Sigmoid colon (tissue), 7 donors: Measurements from ENCODE around the gene SAMM50. TPM values are rescaled to one million over a fixed set of nuclear protein-coding genes. Genes with fewer than 3 reads are reported as not detected.

Experiments
- DNase-seq: peaks from one replicate; pipeline ENCODE4 v3.0.0-alpha.2; 2019
- H3K27ac ChIP-seq, 4 donors: fragments of 200-600 bp; sonication (generic); one replicate each; pipeline ENCODE4 v1.5.1; 2016 to 2019; ENCODE audit warnings: mild to moderate bottlenecking in 1 of 4
- H3K27me3 ChIP-seq, 3 donors: fragments of 200-600 bp; sonication (generic); one replicate each; pipeline ENCODE4 v1.5.1; 2019; ENCODE audit warnings: mild to moderate bottlenecking in 1 of 3
- H3K36me3 ChIP-seq, 4 donors: fragments of 200-600 bp; sonication (generic); one replicate each; pipeline ENCODE4 v1.5.1; 2016 to 2019
- H3K4me1 ChIP-seq, 4 donors: fragments of 200-600 bp; sonication (generic); one replicate each; pipeline ENCODE4 v1.5.1; 2017 to 2019
- H3K4me3 ChIP-seq, 4 donors: fragments of 200-600 bp; sonication (generic); one replicate each; pipeline ENCODE4 v1.5.1; 2017 to 2019; ENCODE audit warnings: mild to moderate bottlenecking in 2 of 4, moderate library complexity in 1 of 4
- H3K9me3 ChIP-seq, 4 donors: fragments of 200-600 bp in 3 of 4; sonication (generic) in 3 of 4; one replicate each; pipeline versions ENCODE4 v1.5.1 to v1.6.1; 2013 to 2019
- EP300 ChIP-seq, 4 donors: sonication (generic); formaldehyde crosslinking; IDR thresholded peaks; one replicate each; pipeline ENCODE4 v1.6.1; 2017; ENCODE audit warnings: antibody characterized with exemption in 4 of 4
- POLR2A ChIP-seq, 2 donors: fragments of 450-650 bp; IDR thresholded peaks; one replicate each; pipeline ENCODE4 v1.6.1; 2016; ENCODE audit warnings: antibody characterized with exemption in 2 of 2, mild to moderate bottlenecking in 2 of 2, moderate library complexity in 2 of 2
- POLR2AphosphoS5 ChIP-seq, 4 donors: sonication (generic); formaldehyde crosslinking; IDR thresholded peaks; one replicate each; pipeline ENCODE4 v1.6.1; 2017; ENCODE audit warnings: antibody characterized with exemption in 4 of 4
- WGBS, 2 donors: extraction: QIAGEN DNeasy Blood & Tissue Kit; methylation state at CpG; one replicate each; pipeline ENCODE4 v1.1.7; 2013; 5-methylcytosine and 5-hydroxymethylcytosine counted together
- intact Hi-C: fragments of 100-400 bp; cut with DNase I; formaldehyde crosslinking; loops from one replicate; pipeline ENCODE4 v1.15.1; 2023
- polyA plus RNA-seq, 3 donors: library from polyadenylated mRNA; stranded (reverse); fragments of 200-250 nt; gene quantifications; one replicate each; pipeline ENCODE4 v1.2.3, GENCODE V29; 2013
- total RNA-seq, 4 donors: library from RNA; depleted of rRNA; stranded (reverse); fragments of >200 nt; gene quantifications; one replicate each; pipeline ENCODE4 v1.1.0, GENCODE V29; 2016
- TF ChIP-seq, protein P1 (sequence below), 4 experiments: fragments of 450-650 bp in 3 of 4; fragments of 200-600 bp in 1 of 4; IDR thresholded peaks; one replicate each; pipeline ENCODE4 v1.5.1; 2016 to 2019; ENCODE audit warnings: antibody characterized with exemption in 4 of 4, mild to moderate bottlenecking in 3 of 4, moderate library complexity in 2 of 4
- donor health status: healthy with polysubstance abuse.
- donor health status: Bipolar disorder and iron deficiency.
- donor health status: healthy.

The SAMM50 gene
- total and polyA plus RNA-seq, 7 donors, result 21.3 to 46.5 (median 33.0) TPM

GRCh38 chr22:43911351-43911750 lies 43.9 kb upstream of the SAMM50 start:
- no peak overlapping the region for H3K4me3 ChIP-seq
- H3K36me3 ChIP-seq, result no peaks in the 10 kb centered on the region
- H3K27ac ChIP-seq, result no peak overlapping the region
- WGBS, 2 donors, result 7 to 20% methylated on average over 4 of the region's 4 CpGs
- no peaks in the 10 kb centered on the region for H3K9me3 ChIP-seq
- DNase-seq, result no peak
- H3K27me3 ChIP-seq, result no peaks in the 10 kb centered on the region
- no peaks in the 10 kb centered on the region for H3K4me1 ChIP-seq
- intact Hi-C loops, result no loop called here
- TF ChIP-seq POLR2AphosphoS5 (IDR thresholded peaks at IDR 0.05) (no peak), POLR2A (IDR thresholded peaks at IDR 0.05) (no peak), EP300 (IDR thresholded peaks at IDR 0.05) (no peak)
- TF ChIP-seq, protein P1, sequence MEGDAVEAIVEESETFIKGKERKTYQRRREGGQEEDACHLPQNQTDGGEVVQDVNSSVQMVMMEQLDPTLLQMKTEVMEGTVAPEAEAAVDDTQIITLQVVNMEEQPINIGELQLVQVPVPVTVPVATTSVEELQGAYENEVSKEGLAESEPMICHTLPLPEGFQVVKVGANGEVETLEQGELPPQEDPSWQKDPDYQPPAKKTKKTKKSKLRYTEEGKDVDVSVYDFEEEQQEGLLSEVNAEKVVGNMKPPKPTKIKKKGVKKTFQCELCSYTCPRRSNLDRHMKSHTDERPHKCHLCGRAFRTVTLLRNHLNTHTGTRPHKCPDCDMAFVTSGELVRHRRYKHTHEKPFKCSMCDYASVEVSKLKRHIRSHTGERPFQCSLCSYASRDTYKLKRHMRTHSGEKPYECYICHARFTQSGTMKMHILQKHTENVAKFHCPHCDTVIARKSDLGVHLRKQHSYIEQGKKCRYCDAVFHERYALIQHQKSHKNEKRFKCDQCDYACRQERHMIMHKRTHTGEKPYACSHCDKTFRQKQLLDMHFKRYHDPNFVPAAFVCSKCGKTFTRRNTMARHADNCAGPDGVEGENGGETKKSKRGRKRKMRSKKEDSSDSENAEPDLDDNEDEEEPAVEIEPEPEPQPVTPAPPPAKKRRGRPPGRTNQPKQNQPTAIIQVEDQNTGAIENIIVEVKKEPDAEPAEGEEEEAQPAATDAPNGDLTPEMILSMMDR (IDR thresholded peaks at IDR 0.05), result no peak

GRCh38 chr22:43917521-43917920 lies 37.7 kb upstream of the SAMM50 start:
- peaks cover 0 to 17% (median 5%) of the 10 kb centered on the region in 3 donors for H3K27me3 ChIP-seq
- intact Hi-C loops, result no loop called here
- H3K4me1 ChIP-seq, result no peaks in the 10 kb centered on the region
- TF ChIP-seq EP300 (IDR thresholded peaks at IDR 0.05) (no peak), POLR2A (IDR thresholded peaks at IDR 0.05) (no peak), POLR2AphosphoS5 (IDR thresholded peaks at IDR 0.05) (no peak)
- TF ChIP-seq, protein P1 (IDR thresholded peaks at IDR 0.05), result no peak
- WGBS, 2 donors, result 84% methylated on average over 6 of the region's 6 CpGs
- no peak for DNase-seq
- H3K4me3 ChIP-seq, result no peak overlapping the region
- no peaks in the 10 kb centered on the region for H3K36me3 ChIP-seq
- H3K9me3 ChIP-seq, result no peaks in the 10 kb centered on the region
- no peak overlapping the region for H3K27ac ChIP-seq

DNA sequence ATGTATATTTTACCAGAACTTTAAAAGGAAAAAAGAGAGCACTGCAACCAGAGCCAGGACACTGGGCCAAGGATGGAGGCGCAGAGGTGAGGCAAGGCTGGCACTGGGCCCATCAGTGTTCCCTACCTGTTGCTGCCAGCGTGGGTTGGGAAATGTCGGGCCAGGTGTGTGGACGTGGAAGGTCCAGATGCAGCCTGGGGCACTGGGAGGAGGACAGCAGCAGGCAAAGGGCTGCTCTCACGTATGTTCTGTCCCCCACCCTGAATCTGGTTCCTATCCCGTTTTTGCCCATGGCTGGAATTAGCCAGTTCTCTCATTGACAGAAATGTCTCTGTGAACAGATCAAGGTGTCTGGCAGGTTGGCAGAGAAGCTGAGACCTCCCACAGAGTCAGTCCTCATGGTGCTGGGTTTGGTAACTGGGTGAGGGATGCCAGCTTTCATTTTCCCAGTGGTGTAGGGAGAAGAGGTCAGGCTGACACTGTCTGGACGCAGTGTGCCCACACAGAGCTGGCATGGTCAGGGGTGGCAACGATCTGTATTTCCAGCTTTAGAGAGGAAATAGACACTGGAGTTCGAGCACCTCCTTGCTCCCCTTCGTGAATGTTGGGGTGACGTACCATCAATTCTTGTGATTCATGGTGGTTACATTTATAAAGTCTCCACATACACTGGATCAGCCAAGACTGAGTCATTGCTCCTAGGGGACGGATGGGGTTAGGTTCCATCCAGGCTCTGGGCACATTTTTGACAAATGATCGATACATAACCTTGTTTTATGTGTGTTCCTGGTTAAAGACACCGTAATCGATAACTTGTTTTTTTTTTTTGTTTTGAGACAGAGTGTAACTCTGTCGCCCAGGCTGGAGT lies 35.9 kb upstream of the SAMM50 start:
- 76 to 86% methylated on average over 16 of the region's 16 CpGs for WGBS, 2 donors
- H3K4me1 ChIP-seq, result peaks cover 0 to 15% (median 12%) of the 10 kb centered on the region in 4 donors
- intact Hi-C loops, result no loop called here
- TF ChIP-seq POLR2A (IDR thresholded peaks at IDR 0.05), result no peak
- H3K9me3 ChIP-seq, result no peaks in the 10 kb centered on the region
- no peak overlapping the region for H3K4me3 ChIP-seq
- H3K27me3 ChIP-seq, result peaks cover 0 to 26% (median 12%) of the 10 kb centered on the region in 3 donors
- H3K36me3 ChIP-seq, result no peaks in the 10 kb centered on the region
- DNase-seq, result no peak
- H3K27ac ChIP-seq, result no peak overlapping the region

DNA sequence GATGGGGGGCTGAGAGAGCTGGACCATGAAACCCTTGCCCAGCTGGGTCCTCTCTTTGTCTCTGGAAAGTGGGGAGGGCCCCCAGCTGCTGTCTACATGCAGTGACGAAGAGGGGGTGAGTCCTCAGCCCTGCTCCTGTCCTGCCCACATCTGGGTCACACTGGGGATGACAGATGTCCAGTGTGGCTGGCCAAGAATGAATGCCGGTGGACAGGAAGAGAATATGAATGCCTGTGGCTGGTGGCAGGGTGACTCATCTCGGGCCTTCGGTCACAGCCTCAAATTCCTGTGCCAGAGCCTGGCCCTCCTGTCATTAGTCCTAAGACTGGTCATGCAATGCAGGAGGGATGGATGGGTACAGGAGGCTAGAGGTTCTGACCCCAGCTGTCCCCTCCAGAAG lies 33.9 kb upstream of the SAMM50 start:
- Histone ChIP-seq H3K4me1 (peaks cover 0 to 17% (median 13%) of the 10 kb centered on the region in 4 donors), H3K27ac (no peak overlapping the region), H3K36me3 (no peaks in the 10 kb centered on the region), H3K9me3 (no peaks in the 10 kb centered on the region), H3K4me3 (no peak overlapping the region), H3K27me3 (peaks cover 0 to 40% (median 28%) of the 10 kb centered on the region in 3 donors)
- intact Hi-C loops, result no loop called here
- WGBS, 2 donors, result 62 to 65% methylated on average over 4 of the region's 4 CpGs
- DNase-seq, result no peak
- TF ChIP-seq EP300 (IDR thresholded peaks at IDR 0.05), result no peak
- TF ChIP-seq POLR2AphosphoS5 (IDR thresholded peaks at IDR 0.05), result no peak
- no peak for TF ChIP-seq POLR2A (IDR thresholded peaks at IDR 0.05)
- TF ChIP-seq, protein P1 (IDR thresholded peaks at IDR 0.05), result no peak

GRCh38 chr22:43922123-43922522 lies 33.1 kb upstream of the SAMM50 start:
- no peaks in the 10 kb centered on the region for H3K9me3 ChIP-seq
- peaks cover 0 to 17% (median 13%) of the 10 kb centered on the region in 4 donors for H3K4me1 ChIP-seq
- H3K4me3 ChIP-seq, result no peak overlapping the region
- DNase-seq, result no peak
- H3K36me3 ChIP-seq, result no peaks in the 10 kb centered on the region
- H3K27me3 ChIP-seq, result peaks cover 0 to 40% (median 28%) of the 10 kb centered on the region in 3 donors
- intact Hi-C loops, result no loop called here
- WGBS, 2 donors, result 77 to 80% methylated on average over 3 of the region's 3 CpGs
- no peak overlapping the region for H3K27ac ChIP-seq
- TF ChIP-seq POLR2AphosphoS5 (IDR thresholded peaks at IDR 0.05), result no peak
- TF ChIP-seq, protein P1 (IDR thresholded peaks at IDR 0.05), result no peak
- no peak for TF ChIP-seq POLR2A (IDR thresholded peaks at IDR 0.05)
- no peak for TF ChIP-seq EP300 (IDR thresholded peaks at IDR 0.05)
